Measurements from ENCODE around the gene DNAJC7.
"Not testable (repeated sequence)": the region's sequence is repeated elsewhere in the genome, so short reads cannot be mapped to it uniquely, and the experiment has no call there.

The DNAJC7 gene

GRCh38 chr17:41935641-41936040 lies 81.6 kb downstream of the DNAJC7 start:
- H2AFZ ChIP-seq (ENCODE audit: insufficient read depth, low read length, poor library complexity), result no peak overlapping the region
- no peak overlapping the region for H3K4me3 ChIP-seq (ENCODE audit: low read depth, low read length)
- no CpG with 5 or more reads among the region's 6 CpGs for WGBS (ENCODE audit: extremely low coverage, insufficient coverage, insufficient read length)
- no peak overlapping the region for H2BK5ac ChIP-seq (ENCODE audit: low read depth, low read length, poor library complexity)
- H3K27ac ChIP-seq (ENCODE audit: low read depth, low read length), result no peak overlapping the region
- H2BK120ac ChIP-seq (ENCODE audit: insufficient read depth, low read length, poor library complexity), result no peak overlapping the region
- no peak overlapping the region for H3K23ac ChIP-seq (ENCODE audit: low read length)
- H3K27me3 ChIP-seq (ENCODE audit: insufficient read depth, low read length), result no peaks in the 10 kb centered on the region
- H4K91ac ChIP-seq (ENCODE audit: low read depth, low read length), result no peak overlapping the region
- H3K9ac ChIP-seq (ENCODE audit: low read length), result no peak overlapping the region
- no peak overlapping the region for H3K4me2 ChIP-seq (ENCODE audit: low read length)
- H2BK12ac ChIP-seq (ENCODE audit: low read length), result no peak overlapping the region
- peaks cover 2% of the 10 kb centered on the region for H3K9me3 ChIP-seq (ENCODE audit: insufficient read depth, low read depth, low read length)
- peaks cover 0 to 4% of the 10 kb centered on the region in 2 experiments for H3K4me1 ChIP-seq (ENCODE audit: control insufficient read depth in 1 of 2, insufficient read depth in 2 of 2, low read length in 2 of 2)
- no peaks in the 10 kb centered on the region for H3K36me3 ChIP-seq (ENCODE audit: control insufficient read depth in 1 of 2, insufficient read depth in 2 of 2, low read length in 2 of 2)
- H4K8ac ChIP-seq (ENCODE audit: low read depth, low read length), result no peak overlapping the region
- H3K18ac ChIP-seq (ENCODE audit: low read length), result no peak overlapping the region
- no peaks in the 10 kb centered on the region for H3K79me1 ChIP-seq (ENCODE audit: low read length)
- H2AK5ac ChIP-seq (ENCODE audit: low read length), result no peak overlapping the region
- no peak overlapping the region for H3K4ac ChIP-seq (ENCODE audit: low read depth, low read length)
- H3K14ac ChIP-seq (ENCODE audit: low read length), result no peak overlapping the region
- H3K79me2 ChIP-seq (ENCODE audit: control insufficient read depth, insufficient read depth, low read length, poor library complexity), result no peaks in the 10 kb centered on the region
- no peak overlapping the region for H4K12ac ChIP-seq (ENCODE audit: low read depth, low read length)
- peak; percentile 88 to 89 for DNase-seq

DNA sequence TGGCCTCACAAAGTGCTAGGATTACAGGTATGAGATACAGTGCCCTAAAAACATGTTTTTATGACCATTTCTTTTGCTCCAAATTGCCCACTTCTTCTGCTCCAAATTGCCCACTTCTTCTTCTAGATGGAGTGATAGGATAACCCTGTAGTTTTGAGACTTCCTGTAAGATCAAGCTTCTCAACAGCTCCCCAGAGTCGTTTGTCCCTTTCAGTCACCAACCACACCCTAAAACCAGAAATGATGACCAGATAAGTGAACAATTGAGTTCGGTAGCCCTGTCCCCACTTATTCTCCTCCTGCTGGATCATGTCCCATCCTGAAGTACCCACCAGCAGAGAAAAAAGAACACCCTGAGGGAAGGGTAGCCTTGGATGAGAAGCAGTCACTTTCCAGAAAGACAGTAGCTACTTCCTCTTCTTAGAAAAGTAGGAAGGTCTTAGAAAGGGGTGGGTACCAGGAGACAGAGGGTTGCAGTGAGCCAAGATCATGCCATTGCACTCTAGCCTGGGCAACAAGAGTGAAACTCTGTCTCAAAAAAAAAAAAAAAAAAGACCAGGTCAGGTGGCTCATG lies 84.3 kb downstream of the DNAJC7 start:
- Histone ChIP-seq H4K8ac (ENCODE audit: low read depth, low read length) (no peak overlapping the region), H3K27me3 (ENCODE audit: insufficient read depth, low read length) (no peaks in the 10 kb centered on the region), H2BK12ac (ENCODE audit: low read length) (no peak overlapping the region), H3K4me3 (ENCODE audit: low read depth, low read length) (no peak overlapping the region), H3K36me3 (ENCODE audit: control insufficient read depth in 1 of 2, insufficient read depth in 2 of 2, low read length in 2 of 2) (no peaks in the 10 kb centered on the region), H3K27ac (ENCODE audit: low read depth, low read length) (no peak overlapping the region), H2BK5ac (ENCODE audit: low read depth, low read length, poor library complexity) (no peak overlapping the region), H3K79me2 (ENCODE audit: control insufficient read depth, insufficient read depth, low read length, poor library complexity) (no peaks in the 10 kb centered on the region), H3K4me2 (ENCODE audit: low read length) (no peak overlapping the region), H2AFZ (ENCODE audit: insufficient read depth, low read length, poor library complexity) (no peak overlapping the region), H3K79me1 (ENCODE audit: low read length) (peaks cover 2% of the 10 kb centered on the region), H3K18ac (ENCODE audit: low read length) (no peak overlapping the region), H3K4ac (ENCODE audit: low read depth, low read length) (no peak overlapping the region), H2AK5ac (ENCODE audit: low read length) (no peak overlapping the region), H3K14ac (ENCODE audit: low read length) (no peak overlapping the region), H4K12ac (ENCODE audit: low read depth, low read length) (no peak overlapping the region), H2BK120ac (ENCODE audit: insufficient read depth, low read length, poor library complexity) (no peak overlapping the region), H3K4me1 (ENCODE audit: control insufficient read depth in 1 of 2, insufficient read depth in 2 of 2, low read length in 2 of 2) (peaks cover 3 to 6% of the 10 kb centered on the region in 2 experiments), H3K9ac (ENCODE audit: low read length) (no peak overlapping the region), H3K23ac (ENCODE audit: low read length) (no peak overlapping the region), H3K9me3 (ENCODE audit: insufficient read depth, low read depth, low read length) (no peaks in the 10 kb centered on the region), H4K91ac (ENCODE audit: low read depth, low read length) (no peak overlapping the region)
- WGBS (ENCODE audit: extremely low coverage, insufficient coverage, insufficient read length), result no CpG with 5 or more reads among the region's 2 CpGs
- no peak for DNase-seq

- not testable (repeated sequence) for H3K36me3 ChIP-seq (ENCODE audit: control insufficient read depth in 1 of 2, insufficient read depth in 2 of 2, low read length in 2 of 2); H4K12ac ChIP-seq (ENCODE audit: low read depth, low read length); H3K27ac ChIP-seq (ENCODE audit: low read depth, low read length); H3K18ac ChIP-seq (ENCODE audit: low read length); H2BK5ac ChIP-seq (ENCODE audit: low read depth, low read length, poor library complexity); H3K9ac ChIP-seq (ENCODE audit: low read length); H4K8ac ChIP-seq (ENCODE audit: low read depth, low read length); H3K79me2 ChIP-seq (ENCODE audit: control insufficient read depth, insufficient read depth, low read length, poor library complexity); H3K23ac ChIP-seq (ENCODE audit: low read length); H3K4me3 ChIP-seq (ENCODE audit: low read depth, low read length); H4K91ac ChIP-seq (ENCODE audit: low read depth, low read length); H2AK5ac ChIP-seq (ENCODE audit: low read length); DNase-seq; H3K4ac ChIP-seq (ENCODE audit: low read depth, low read length); H3K4me1 ChIP-seq (ENCODE audit: control insufficient read depth in 1 of 2, insufficient read depth in 2 of 2, low read length in 2 of 2); H2AFZ ChIP-seq (ENCODE audit: insufficient read depth, low read length, poor library complexity); H2BK120ac ChIP-seq (ENCODE audit: insufficient read depth, low read length, poor library complexity); H3K9me3 ChIP-seq (ENCODE audit: insufficient read depth, low read depth, low read length); H3K14ac ChIP-seq (ENCODE audit: low read length); H3K79me1 ChIP-seq (ENCODE audit: low read length); H3K4me2 ChIP-seq (ENCODE audit: low read length); H2BK12ac ChIP-seq (ENCODE audit: low read length); H3K27me3 ChIP-seq (ENCODE audit: insufficient read depth, low read length)
- no CpG with 5 or more reads among the region's 4 CpGs for WGBS (ENCODE audit: extremely low coverage, insufficient coverage, insufficient read length)
Measured at GRCh38 chr17:41931715-41932114, 85.5 kb downstream of the DNAJC7 start.

DNA sequence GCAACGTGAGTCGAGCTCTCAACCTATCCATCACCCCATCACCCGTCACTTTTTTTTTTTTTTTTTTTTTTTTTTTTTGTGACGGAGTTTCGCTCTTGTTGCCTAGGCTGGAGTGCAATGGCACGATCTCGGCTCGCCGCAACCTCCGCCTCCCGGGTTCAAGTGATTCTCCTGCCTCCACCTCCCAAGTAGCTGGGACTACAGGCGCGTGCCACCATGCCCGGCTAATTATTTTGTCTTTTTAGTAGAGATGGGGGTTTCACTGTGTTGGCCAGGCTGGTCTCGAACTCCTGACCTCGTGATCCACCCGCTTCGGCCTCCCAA lies 86.4 kb downstream of the DNAJC7 start:
- H2BK5ac ChIP-seq (ENCODE audit: low read depth, low read length, poor library complexity); H2BK12ac ChIP-seq (ENCODE audit: low read length); H3K27ac ChIP-seq (ENCODE audit: low read depth, low read length); H3K27me3 ChIP-seq (ENCODE audit: insufficient read depth, low read length); H3K23ac ChIP-seq (ENCODE audit: low read length); DNase-seq; H3K14ac ChIP-seq (ENCODE audit: low read length); H3K18ac ChIP-seq (ENCODE audit: low read length); H3K9ac ChIP-seq (ENCODE audit: low read length); H3K36me3 ChIP-seq (ENCODE audit: control insufficient read depth in 1 of 2, insufficient read depth in 2 of 2, low read length in 2 of 2); H3K79me2 ChIP-seq (ENCODE audit: control insufficient read depth, insufficient read depth, low read length, poor library complexity); H2BK120ac ChIP-seq (ENCODE audit: insufficient read depth, low read length, poor library complexity); H4K91ac ChIP-seq (ENCODE audit: low read depth, low read length); H3K4me1 ChIP-seq (ENCODE audit: control insufficient read depth in 1 of 2, insufficient read depth in 2 of 2, low read length in 2 of 2); H3K79me1 ChIP-seq (ENCODE audit: low read length); H3K9me3 ChIP-seq (ENCODE audit: insufficient read depth, low read depth, low read length); H4K12ac ChIP-seq (ENCODE audit: low read depth, low read length); H3K4ac ChIP-seq (ENCODE audit: low read depth, low read length); H2AK5ac ChIP-seq (ENCODE audit: low read length): not testable (repeated sequence)
- Histone ChIP-seq H3K4me2 (ENCODE audit: low read length) (peak overlapping the region; percentile 98), H3K4me3 (ENCODE audit: low read depth, low read length) (peak overlapping the region; percentile 57), H4K8ac (ENCODE audit: low read depth, low read length) (peak overlapping the region; percentile 90), H2AFZ (ENCODE audit: insufficient read depth, low read length, poor library complexity) (peak overlapping the region; percentile 81)
- no CpG with 5 or more reads among the region's 18 CpGs for WGBS (ENCODE audit: extremely low coverage, insufficient coverage, insufficient read length)

All from trophoblast cell (in vitro differentiated cells and primary cell).